ENCODE measurements around the gene SPSB2.

DNA sequence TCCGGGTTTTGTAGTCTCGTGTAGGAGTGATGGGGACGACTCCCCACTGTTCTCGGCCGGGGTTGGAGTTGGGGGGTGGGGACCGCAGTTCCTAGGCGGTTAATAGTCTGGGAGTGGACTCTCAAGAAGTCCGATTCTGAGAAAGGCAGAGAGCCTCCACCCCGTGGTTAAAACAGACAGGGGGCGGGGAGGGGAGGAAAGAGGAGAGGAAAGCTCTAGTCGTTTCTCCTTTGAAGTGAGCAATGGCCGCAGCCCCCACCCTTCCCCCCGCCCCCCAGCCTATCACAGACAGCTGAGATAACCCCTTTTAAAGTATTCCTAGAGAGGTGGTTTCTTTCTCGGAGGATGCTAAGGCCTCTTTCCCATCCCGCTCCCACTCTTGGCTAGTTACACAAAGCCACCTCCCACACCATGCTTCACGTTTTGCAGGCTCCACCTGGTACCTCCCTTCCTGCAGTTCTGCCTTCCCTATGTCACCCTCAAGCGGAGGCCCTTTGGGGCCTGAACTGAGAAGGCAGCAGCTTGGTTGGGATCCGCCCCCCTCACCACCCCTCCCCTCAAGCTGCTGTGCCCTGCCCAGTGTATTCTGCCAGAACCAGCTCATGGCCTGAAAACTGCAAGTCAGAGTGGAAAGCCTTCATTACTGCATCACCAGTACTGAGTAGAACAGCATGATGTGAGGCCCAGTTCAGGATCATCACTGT lies 20.3 kb downstream of the SPSB2 start:
- TF ChIP-seq, protein P1, sequence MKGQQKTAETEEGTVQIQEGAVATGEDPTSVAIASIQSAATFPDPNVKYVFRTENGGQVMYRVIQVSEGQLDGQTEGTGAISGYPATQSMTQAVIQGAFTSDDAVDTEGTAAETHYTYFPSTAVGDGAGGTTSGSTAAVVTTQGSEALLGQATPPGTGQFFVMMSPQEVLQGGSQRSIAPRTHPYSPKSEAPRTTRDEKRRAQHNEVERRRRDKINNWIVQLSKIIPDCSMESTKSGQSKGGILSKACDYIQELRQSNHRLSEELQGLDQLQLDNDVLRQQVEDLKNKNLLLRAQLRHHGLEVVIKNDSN (IDR thresholded peaks at IDR 0.05) = no peak
- TF ChIP-seq YY1 (IDR thresholded peaks at IDR 0.05; ENCODE audit: low read depth) = no peak
- TF ChIP-seq, protein P2, sequence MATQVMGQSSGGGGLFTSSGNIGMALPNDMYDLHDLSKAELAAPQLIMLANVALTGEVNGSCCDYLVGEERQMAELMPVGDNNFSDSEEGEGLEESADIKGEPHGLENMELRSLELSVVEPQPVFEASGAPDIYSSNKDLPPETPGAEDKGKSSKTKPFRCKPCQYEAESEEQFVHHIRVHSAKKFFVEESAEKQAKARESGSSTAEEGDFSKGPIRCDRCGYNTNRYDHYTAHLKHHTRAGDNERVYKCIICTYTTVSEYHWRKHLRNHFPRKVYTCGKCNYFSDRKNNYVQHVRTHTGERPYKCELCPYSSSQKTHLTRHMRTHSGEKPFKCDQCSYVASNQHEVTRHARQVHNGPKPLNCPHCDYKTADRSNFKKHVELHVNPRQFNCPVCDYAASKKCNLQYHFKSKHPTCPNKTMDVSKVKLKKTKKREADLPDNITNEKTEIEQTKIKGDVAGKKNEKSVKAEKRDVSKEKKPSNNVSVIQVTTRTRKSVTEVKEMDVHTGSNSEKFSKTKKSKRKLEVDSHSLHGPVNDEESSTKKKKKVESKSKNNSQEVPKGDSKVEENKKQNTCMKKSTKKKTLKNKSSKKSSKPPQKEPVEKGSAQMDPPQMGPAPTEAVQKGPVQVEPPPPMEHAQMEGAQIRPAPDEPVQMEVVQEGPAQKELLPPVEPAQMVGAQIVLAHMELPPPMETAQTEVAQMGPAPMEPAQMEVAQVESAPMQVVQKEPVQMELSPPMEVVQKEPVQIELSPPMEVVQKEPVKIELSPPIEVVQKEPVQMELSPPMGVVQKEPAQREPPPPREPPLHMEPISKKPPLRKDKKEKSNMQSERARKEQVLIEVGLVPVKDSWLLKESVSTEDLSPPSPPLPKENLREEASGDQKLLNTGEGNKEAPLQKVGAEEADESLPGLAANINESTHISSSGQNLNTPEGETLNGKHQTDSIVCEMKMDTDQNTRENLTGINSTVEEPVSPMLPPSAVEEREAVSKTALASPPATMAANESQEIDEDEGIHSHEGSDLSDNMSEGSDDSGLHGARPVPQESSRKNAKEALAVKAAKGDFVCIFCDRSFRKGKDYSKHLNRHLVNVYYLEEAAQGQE (IDR thresholded peaks at IDR 0.05; ENCODE audit: low read depth) = no peak
- no peak for TF ChIP-seq EP300 (IDR thresholded peaks at IDR 0.05; ENCODE audit: borderline replicate concordance)
- TF ChIP-seq TEAD4 (IDR thresholded peaks at IDR 0.05) = no peak
- TF ChIP-seq, protein P3, sequence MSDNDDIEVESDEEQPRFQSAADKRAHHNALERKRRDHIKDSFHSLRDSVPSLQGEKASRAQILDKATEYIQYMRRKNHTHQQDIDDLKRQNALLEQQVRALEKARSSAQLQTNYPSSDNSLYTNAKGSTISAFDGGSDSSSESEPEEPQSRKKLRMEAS (IDR thresholded peaks at IDR 0.05) = no peak
- TF ChIP-seq FOXM1 (IDR thresholded peaks at IDR 0.05; ENCODE audit: borderline replicate concordance, low read depth) = no peak
- TF ChIP-seq CEBPB (IDR thresholded peaks at IDR 0.05) = no peak
- no peak for TF ChIP-seq RAD21 (IDR thresholded peaks at IDR 0.05; ENCODE audit: low read depth)
- no peak for TF ChIP-seq NFIC (IDR thresholded peaks at IDR 0.05)
- no peak for TF ChIP-seq TAF1 (IDR thresholded peaks at IDR 0.05; ENCODE audit: low read depth)
